ENCODE measurements around the gene ST7L. TPM values are rescaled to one million over a fixed set of nuclear protein-coding genes. Genes with fewer than 3 reads are reported as not detected.

Gene ST7L
- total and polyA plus RNA-seq, 2 donors (not counting 3 experiments of a cell fraction or from before 2014, with no cell fraction given) = 12.3 to 28.4 TPM

DNA sequence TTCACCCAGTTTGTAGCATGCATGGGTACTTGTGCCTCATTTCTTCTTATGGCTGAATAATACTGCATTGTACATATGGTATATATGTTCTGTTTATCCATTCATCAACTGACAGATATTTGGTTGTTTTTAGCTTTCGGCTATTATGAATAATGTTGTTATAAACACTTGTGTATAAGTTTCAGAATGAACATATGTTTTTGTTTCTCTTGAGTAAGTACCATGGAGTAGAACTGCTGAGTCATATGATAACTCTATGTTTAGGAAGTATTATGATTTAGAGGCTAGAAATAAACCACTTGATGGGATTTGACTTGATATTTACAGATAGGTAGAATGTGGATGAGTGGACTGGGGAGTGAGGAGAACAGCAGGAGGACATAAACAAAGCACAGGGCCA lies 61.6 kb downstream of the ST7L start:
- Histone ChIP-seq H3K27ac (ENCODE audit: insufficient read depth, low read depth, low read length) (peak overlapping the region; percentile 29), H3K36me3 (ENCODE audit: control insufficient read depth in 2 of 2, extremely low read depth in 1 of 2, insufficient read depth in 2 of 2, low read length in 2 of 2) (no peaks in the 10 kb centered on the region), H3K4me1 (ENCODE audit: control insufficient read depth, extremely low read depth, insufficient read depth, low read length) (no peaks in the 10 kb centered on the region), H2AFZ (ENCODE audit: low read depth, low read length) (no peak overlapping the region), H3K4me2 (ENCODE audit: insufficient read depth, low read length) (peak overlapping the region; percentile 24), H3K4me3 (replicated peaks in 1 of 3; ENCODE audit: insufficient read depth in 1 of 3, low read depth in 1 of 3, low read length in 3 of 3) (no peak overlapping the region), H3K9me1 (replicated peaks; ENCODE audit: control insufficient read depth, extremely low read depth, insufficient read depth, low read length) (no peaks in the 10 kb centered on the region), H3K9ac (replicated peaks; ENCODE audit: extremely low read depth, insufficient read depth, low read length) (no peak overlapping the region), H4K20me1 (replicated peaks; ENCODE audit: control insufficient read depth, extremely low read depth, insufficient read depth, low read length) (no peaks in the 10 kb centered on the region), H3K79me2 (ENCODE audit: control insufficient read depth, insufficient read depth, low read length) (no peaks in the 10 kb centered on the region), H3K9me3 (replicated peaks; ENCODE audit: control insufficient read depth, insufficient read depth, low read length) (no peaks in the 10 kb centered on the region), H3K27me3 (ENCODE audit: control insufficient read depth in 2 of 2, insufficient read depth in 2 of 2, low read length in 2 of 2) (no peaks in the 10 kb centered on the region)
- dilution Hi-C loops (cut with MboI; ENCODE audit: extremely low pct_ligation_motif_present, low sequenced_read_pairs) = no loop called here
- intact Hi-C loops (cut with micrococcal nuclease) = no loop called here
- ChIA-PET POLR2A (no interaction called here), CTCF (no interaction called here)
- DNase-seq (ENCODE audit: low read depth, low spot score) = no peak
- BruUV-seq (replicated peaks) = no TSS peak
- TF ChIP-seq POLR2AphosphoS5 (IDR thresholded peaks at IDR 0.05; ENCODE audit: insufficient read depth, low read depth, low read length) (no peak), JUN (IDR thresholded peaks at IDR 0.05; ENCODE audit: borderline replicate concordance, insufficient read depth, insufficient read length, low read depth) (no peak), EZH2 (IDR thresholded peaks at IDR 0.05; ENCODE audit: borderline replicate concordance, low read depth, low read length, severe bottlenecking) (no peak), POLR2A (IDR thresholded peaks at IDR 0.05; ENCODE audit: low read depth, low read length) (no peak), FOS (IDR thresholded peaks at IDR 0.05; ENCODE audit: borderline replicate concordance, insufficient read depth, low read length) (no peak), MYC (IDR thresholded peaks at IDR 0.05; ENCODE audit: low read depth, low read length) (no peak), GATA2 (IDR thresholded peaks at IDR 0.05; ENCODE audit: insufficient read depth, insufficient read length, low read depth, low read length) (no peak)
- TF ChIP-seq, protein P1, sequence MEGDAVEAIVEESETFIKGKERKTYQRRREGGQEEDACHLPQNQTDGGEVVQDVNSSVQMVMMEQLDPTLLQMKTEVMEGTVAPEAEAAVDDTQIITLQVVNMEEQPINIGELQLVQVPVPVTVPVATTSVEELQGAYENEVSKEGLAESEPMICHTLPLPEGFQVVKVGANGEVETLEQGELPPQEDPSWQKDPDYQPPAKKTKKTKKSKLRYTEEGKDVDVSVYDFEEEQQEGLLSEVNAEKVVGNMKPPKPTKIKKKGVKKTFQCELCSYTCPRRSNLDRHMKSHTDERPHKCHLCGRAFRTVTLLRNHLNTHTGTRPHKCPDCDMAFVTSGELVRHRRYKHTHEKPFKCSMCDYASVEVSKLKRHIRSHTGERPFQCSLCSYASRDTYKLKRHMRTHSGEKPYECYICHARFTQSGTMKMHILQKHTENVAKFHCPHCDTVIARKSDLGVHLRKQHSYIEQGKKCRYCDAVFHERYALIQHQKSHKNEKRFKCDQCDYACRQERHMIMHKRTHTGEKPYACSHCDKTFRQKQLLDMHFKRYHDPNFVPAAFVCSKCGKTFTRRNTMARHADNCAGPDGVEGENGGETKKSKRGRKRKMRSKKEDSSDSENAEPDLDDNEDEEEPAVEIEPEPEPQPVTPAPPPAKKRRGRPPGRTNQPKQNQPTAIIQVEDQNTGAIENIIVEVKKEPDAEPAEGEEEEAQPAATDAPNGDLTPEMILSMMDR (IDR thresholded peaks at IDR 0.05; ENCODE audit: extremely low read depth in 1 of 2, insufficient read depth in 1 of 2, low read depth in 1 of 2, low read length in 2 of 2) = no peak
- TF ChIP-seq, protein P2, sequence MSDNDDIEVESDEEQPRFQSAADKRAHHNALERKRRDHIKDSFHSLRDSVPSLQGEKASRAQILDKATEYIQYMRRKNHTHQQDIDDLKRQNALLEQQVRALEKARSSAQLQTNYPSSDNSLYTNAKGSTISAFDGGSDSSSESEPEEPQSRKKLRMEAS (IDR thresholded peaks at IDR 0.05; ENCODE audit: insufficient read depth, insufficient read length) = no peak
- no peak for FAIRE-seq
